Stimulated activated CD4-positive, alpha-beta T cell treated with anti-CD3 and anti-CD28 coated beads, Interleukin-2, amount 100 ng/mL, for 24 hours (primary cell): ENCODE measurements around the gene UBR3.
"Not testable (repeated sequence)": the region's sequence is repeated elsewhere in the genome, so short reads cannot be mapped to it uniquely, and the experiment has no call there.

Experiments
- DNase-seq, 2 donors: peaks; one replicate each; pipeline ENCODE4 v3.0.0-alpha.2; 2020

The UBR3 gene, protein sequence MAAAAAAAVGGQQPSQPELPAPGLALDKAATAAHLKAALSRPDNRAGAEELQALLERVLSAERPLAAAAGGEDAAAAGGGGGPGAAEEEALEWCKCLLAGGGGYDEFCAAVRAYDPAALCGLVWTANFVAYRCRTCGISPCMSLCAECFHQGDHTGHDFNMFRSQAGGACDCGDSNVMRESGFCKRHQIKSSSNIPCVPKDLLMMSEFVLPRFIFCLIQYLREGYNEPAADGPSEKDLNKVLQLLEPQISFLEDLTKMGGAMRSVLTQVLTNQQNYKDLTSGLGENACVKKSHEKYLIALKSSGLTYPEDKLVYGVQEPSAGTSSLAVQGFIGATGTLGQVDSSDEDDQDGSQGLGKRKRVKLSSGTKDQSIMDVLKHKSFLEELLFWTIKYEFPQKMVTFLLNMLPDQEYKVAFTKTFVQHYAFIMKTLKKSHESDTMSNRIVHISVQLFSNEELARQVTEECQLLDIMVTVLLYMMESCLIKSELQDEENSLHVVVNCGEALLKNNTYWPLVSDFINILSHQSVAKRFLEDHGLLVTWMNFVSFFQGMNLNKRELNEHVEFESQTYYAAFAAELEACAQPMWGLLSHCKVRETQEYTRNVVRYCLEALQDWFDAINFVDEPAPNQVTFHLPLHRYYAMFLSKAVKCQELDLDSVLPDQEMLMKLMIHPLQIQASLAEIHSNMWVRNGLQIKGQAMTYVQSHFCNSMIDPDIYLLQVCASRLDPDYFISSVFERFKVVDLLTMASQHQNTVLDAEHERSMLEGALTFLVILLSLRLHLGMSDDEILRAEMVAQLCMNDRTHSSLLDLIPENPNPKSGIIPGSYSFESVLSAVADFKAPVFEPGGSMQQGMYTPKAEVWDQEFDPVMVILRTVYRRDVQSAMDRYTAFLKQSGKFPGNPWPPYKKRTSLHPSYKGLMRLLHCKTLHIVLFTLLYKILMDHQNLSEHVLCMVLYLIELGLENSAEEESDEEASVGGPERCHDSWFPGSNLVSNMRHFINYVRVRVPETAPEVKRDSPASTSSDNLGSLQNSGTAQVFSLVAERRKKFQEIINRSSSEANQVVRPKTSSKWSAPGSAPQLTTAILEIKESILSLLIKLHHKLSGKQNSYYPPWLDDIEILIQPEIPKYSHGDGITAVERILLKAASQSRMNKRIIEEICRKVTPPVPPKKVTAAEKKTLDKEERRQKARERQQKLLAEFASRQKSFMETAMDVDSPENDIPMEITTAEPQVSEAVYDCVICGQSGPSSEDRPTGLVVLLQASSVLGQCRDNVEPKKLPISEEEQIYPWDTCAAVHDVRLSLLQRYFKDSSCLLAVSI (N-terminal part only)

DNA sequence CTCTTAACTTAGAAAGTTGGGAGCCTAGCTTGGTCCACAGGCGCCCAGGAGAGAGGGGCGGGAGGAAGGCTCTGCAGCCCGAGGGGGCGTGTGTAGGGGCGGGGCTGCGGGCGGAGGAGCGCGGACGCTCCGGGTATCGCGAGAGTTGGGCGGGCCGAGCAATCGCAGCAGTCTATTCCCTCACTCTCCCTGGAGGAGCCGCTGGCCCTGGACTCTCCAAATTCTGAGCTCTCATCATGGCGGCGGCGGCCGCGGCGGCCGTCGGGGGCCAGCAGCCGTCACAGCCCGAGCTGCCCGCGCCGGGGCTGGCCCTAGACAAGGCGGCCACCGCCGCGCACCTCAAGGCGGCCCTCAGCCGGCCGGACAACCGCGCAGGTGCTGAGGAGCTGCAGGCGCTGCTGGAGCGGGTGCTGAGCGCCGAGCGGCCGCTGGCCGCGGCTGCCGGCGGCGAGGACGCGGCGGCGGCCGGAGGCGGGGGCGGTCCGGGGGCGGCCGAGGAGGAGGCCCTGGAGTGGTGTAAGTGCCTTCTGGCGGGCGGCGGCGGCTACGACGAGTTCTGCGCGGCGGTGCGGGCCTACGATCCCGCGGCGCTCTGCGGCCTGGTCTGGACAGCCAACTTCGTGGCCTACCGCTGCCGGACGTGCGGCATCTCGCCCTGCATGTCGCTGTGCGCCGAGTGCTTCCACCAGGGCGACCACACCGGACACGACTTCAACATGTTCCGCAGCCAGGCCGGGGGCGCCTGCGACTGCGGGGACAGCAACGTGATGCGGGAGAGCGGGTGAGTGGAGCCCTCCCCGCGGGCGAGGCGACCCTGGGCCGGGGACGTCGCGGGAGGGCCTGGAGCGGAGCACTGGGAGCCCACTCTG is at the start of gene UBR3:
TSS of gene UBR3 (plus strand) at position 183 of the 869 bp plus-strand sequence. CDS start at position 237, 54 bp downstream.
- peak; percentile 92 to 95 for DNase-seq

DNA sequence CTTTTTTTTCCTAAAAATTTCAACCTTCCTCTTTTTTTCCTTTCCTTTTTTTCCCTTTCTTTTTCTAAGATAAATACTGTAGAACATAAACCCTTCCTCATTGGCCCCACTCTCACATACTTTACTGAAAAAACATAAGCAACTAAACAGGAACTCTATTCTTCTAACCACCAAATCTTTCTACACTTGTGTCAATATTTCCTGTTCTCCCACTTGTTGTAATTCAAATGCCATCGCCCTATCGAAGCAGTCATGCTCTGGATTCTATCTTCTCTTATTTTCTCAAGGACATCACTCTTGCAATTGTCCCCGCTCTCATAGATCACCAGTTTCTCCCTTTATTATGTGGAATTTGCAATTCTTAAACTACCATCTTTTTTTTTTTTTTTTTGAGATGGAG is 48.8 kb upstream of the UBR3 start:
- no peak for DNase-seq

DNA sequence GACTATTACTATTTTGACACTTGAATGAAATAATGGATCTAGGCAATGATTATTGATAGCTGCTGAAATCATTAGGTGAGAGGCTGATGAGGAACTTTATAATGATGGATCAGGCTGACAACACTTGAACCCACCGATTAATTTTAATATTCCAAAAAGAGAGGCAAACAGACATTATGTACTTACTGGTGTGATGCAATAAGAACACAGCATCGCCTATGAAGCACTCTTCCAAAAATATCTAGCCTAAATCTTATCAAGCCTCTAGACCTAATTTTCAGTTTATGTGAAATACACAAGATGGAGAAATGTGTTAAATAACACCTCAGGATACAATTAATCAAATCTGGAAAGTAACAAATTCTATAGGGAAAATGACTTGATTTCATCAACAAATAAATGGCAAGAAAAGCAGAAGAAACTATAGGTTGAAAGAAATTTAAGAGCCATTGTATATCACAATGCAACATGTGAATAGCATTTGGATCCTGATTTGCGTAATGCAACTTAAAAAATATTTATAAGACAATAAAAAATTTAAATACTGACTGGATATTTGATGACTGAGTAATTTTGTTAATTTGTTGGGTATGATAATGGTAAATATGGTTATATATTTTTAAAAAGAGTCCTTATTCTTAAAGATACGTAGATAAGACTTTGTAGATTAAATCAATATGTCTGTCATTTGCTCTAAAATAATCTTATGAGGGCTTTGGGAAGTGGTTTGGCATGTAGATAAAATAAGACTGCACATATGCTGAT is 45.8 kb upstream of the UBR3 start:
- no peak for DNase-seq

DNA sequence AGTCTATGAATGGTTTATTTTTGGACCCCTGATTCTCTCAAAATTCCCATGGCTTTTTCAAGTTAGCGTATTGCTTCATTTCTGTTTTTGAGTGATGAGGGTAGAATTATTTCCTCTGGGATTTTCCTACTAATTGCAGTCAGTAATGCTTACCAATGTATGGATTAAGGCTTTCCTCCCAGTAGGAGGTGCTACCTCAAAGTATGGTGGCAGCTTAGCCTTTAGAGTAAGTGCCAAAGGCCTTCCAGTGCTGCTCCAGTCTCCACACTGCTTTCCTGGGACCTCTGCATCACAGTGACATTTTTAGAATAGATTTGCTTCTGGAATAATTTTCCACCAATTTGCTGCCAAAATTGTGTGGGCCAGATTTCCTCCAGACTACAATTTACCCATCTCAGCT is 44.7 kb upstream of the UBR3 start:
- DNase-seq, result no peak

DNA sequence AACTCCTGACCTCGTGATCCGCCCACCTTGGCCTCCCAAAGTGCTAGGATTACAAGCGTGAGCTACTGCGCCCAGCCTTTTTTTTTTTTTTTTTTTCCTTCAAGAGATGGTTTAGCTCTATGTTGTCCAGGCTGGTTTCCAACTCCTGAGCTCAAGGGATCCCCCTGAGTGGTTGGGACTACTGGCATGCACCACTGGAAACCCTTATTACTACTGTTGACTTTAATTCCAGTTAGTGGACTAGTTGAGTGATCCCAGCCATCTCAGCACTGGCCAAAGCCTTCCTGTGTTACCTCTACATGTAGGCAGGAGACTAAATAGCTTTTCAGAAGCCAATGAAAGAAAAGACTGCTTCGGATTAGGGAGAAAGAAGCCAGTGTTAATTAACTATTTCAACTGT is 36.7 kb upstream of the UBR3 start:
- no peak for DNase-seq

DNA sequence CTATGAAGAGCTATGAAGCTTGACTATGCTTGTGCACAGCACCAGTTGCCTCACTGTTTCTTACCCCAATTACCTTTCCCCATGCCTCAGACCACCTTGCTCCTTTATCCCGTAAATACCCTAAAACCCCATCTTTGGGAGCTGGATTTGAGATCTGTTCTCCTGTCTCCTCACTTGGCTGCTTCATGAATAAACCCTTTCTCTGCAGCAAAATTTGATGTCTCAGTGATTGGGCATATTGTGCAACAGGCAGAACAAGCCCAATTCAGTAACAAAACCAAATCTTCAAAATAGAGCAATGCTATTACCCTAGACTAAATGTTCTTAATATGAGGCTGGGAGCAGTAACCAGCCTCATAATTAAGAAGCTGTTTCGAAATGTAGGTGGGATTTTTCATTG is 32.1 kb upstream of the UBR3 start:
- no peak for DNase-seq

DNA sequence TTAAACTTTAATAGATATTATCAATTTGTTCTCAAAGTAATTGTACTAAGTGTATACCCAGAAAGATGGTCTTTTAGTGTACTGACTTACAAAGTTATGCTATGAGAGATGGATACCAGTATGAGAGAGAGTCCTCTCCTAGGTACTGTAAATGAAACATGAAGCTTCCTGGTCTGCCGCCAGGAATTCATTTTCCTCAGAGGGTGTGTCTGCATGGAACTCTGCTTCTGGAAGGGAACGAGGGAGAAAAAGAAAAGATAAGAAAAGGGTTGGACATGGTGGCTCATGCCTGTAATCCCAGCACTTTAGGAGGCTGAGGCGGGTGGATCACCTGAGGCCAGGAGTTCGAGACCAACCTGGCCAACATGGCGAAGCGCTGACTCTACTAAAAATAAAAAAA is 30.8 kb upstream of the UBR3 start:
- DNase-seq, result no peak

DNA sequence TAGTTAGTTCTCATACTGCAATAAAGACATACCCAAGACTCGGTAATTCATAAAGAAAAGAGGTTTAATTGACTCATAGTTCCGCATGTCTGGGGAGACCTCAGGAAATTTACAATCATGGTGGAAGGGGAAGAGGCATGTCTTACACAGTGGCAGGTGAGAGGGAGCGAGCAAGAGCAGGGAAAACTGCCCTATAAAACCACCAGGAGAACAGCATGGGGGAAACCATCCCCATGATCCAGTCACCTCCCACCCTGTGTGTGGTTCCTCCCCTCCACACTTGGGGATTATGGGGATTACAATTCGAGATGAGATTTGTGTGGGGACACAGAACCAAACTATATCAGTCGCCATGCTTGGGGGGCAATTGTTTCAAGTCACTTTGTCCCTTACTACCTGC is 29.7 kb upstream of the UBR3 start:
- no peak for DNase-seq

DNA sequence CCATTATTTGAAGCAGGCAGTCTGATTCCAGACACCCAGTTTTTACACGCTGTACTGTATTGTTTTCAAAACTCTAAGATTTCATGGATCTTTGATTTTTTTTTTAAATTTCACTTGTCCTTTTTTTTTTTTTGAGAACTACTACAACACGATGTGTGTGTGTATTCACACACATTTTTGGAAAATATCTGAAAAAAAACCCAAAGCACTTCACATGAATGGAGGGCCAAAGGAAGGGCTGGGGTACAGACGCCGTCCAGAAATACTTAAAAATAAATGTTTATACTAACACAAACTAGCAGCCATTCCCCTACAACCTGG is 28.9 kb upstream of the UBR3 start:
- no peak for DNase-seq

DNA sequence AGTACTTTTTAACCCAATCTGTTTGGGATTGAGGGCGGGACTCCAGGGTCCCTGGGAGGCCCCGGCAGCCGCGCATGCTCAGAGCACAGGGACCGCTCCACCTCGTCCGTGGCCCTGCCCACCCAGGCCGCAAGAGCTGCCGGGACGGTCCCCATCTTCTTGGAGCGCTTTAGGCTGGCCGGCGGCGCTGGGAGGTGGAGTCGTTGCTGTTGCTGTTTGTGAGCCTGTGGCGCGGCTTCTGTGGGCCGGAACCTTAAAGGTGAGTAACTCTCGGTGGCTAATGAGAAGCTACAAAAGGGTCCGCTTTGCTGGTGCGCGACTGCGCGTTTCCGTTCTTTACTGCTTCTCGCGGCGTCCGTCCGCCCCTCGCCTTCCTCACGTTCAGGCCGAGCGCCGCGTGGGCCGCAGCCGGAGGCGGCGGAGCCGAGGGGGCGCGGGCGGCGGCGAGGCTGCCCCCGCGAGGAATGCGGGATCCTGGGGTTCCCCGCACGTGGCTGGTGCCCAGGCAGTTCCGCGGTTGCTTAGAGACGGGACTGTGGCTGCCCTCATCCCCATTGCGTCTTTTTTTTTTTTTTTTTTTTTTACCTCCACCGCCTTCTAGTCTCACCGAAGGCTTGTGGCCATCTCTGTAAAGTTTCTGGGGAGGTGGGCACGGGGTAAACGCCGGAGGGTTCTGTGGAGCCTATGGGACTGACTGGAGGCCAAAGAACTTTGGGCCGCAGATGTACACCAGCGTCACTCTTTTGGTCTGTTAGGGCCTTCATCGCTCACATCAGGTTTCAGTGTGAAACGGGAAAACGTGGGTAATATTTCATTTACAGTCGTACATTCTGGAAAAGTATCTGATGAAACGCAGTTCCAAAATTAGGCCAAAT is 28.3 kb upstream of the UBR3 start, which contains the start of gene SSB:
TSS of gene SSB (plus strand) at position 154 of the 875 bp plus-strand sequence. CDS start 2,090 bp downstream, outside the sequence.
- peak; percentile 96 to 97 for DNase-seq

DNA sequence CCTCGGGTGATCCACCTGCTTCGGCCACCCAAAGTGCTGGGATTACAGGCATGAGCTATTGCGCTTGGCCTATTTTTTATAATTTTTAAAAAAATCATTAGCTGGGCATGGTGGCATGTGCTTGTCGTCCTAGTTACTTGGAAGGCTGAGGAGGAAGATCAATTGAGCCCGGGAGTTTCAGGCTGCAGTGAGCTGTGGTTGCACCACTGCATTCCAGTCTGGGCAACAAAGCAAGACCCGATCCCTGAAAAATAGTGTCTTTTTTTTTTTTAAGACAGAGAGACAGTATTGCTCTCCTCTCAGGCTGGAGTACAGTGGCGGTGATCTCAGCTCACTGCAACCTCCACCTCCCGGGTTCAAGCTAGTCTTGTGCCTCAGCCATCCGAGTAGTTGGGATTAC is 23.8 kb upstream of the UBR3 start:
- DNase-seq, result no peak

DNA sequence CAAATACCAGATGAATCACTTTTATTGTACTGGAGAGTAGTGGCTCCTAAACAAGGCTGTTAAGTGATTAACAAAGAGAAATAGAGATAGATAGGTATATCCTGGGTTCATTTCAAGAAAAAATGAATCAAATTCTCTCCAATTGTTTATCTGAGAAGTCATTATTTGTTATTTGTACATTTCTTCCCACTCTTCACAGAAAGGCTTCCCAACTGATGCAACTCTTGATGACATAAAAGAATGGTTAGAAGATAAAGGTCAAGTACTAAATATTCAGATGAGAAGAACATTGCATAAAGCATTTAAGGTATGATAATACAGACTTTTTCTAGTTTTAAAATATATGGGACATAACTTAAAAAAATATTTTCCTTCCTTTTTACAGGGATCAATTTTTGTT is 20.7 kb upstream of the UBR3 start:
- DNase-seq, result no peak

DNA sequence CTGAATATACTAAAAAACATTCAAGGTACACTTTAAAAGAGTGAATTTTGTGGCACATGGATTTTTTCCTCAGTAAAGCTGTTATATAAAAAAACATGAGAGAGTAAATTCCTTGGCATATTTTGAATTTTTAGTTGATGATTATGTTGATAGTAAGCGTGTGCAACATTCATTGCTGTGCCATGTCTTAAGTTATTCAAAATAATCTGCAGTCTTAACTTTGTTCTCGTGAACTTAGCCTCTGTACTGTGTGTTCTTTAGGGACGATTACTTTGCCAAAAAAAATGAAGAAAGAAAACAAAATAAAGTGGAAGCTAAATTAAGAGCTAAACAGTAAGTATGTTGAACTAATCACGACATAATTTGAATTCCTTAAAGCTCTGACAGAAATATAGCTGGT is 19.0 kb upstream of the UBR3 start:
- no peak for DNase-seq

DNA sequence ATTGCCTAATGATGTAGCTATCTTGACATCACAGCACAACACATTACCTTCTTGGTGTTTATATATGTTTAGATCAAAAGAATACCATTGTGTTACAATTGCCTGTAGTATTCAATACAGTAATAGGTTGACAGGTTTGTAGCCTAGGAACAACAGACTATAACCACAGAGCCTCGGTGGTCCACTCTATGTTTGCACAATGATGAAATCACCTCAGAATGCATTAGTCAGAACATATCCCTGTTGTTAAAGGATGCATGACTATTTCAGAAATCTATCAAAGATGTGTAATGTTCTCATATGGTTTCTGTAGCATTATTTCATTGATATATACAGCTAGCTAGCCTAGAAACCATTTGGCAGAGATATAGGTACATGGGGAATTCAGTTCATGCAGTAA is 11.4 kb upstream of the UBR3 start:
- DNase-seq, result no peak

DNA sequence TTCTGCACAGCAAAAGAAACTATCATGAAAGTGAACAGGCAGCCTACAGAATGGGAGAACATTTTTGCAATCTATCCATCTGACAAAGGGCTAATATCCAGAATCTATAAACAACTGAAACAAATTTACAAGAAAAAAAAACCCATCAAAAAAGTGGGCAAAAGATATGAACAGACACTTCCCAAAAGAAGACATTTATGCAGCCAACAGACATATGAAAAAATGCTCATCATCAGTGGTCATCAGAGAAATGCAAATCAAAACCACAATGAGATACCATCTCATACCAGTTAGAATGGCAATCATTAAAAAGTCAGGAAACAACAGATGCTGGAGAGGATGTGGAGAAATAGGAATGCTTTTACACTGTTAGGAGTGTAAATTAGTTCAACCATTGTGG is 10.3 kb upstream of the UBR3 start:
- DNase-seq, result not testable (repeated sequence)

DNA sequence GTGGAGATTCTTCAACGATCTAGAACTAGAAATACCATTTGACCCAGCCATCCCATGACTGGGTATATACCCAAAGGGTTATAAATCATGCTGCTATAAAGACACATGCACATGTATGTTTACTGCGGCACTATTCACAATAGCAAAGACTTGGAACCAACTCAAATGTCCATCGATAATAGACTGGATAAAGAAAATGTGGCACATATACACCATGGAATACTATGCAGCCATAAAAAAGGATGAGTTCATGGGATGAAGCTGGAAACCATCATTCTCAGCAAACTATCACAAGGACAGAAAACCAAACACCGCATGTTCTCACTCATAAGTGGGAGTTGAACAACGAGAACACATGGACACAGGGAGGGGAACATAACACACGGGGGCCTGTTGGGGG is 9.9 kb upstream of the UBR3 start:
- not testable (repeated sequence) for DNase-seq

DNA sequence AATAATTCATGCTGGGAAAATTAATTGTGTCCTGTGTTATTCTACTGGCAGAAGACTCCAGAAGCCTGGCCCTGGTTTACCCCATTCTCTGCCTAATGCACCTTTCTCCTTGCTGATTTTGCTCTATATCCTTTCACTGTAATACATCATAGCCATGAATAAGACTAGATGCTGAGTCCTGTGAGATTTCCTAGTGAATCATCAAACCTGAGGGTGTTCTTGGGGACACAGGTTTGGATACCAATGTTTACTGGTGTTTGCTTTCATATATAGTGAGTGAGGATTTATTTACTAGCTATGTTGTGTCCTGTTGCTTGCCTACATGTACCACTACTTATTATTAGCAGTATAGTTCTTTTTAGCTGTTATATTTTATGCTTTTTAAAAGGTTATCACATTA is 9.0 kb upstream of the UBR3 start:
- DNase-seq, result no peak

DNA sequence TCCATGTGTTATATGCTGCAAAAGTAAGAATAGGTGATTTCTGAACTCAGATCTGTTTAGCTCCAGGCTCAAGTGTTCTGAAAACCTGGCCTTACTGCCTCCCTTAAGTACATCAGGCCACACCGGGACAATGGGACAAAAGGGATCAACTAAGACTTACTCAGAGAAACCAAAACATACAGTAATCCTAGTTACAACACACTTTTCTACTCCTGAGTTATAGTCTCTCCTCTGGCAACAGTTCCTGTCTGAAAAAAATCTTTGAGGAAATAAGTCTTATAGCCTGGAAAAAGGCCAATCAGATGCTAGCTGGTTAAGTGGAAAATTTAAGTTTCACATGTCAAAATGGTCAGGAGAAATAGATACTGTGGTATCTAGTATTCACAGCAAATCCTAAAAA is 8.1 kb upstream of the UBR3 start:
- no peak for DNase-seq

DNA sequence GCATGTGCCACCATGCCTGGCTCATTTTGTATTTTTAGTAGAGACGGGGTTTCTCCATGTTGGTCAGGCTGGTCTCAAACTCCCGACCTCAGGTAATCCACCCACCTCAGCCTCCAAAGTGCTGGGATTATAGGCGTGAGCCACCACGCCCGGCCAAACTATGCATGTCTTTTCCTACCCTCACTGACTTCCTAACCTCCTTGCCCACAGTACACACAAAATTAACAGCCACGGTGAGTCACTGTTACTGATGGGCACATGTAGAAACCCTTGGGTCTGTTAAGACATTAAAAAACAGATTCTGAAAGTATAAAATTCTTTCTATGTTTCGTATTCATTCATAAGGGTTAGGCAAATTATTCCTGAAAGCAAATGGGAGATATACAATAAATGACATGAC is 7.2 kb upstream of the UBR3 start:
- DNase-seq, result not testable (repeated sequence)

DNA sequence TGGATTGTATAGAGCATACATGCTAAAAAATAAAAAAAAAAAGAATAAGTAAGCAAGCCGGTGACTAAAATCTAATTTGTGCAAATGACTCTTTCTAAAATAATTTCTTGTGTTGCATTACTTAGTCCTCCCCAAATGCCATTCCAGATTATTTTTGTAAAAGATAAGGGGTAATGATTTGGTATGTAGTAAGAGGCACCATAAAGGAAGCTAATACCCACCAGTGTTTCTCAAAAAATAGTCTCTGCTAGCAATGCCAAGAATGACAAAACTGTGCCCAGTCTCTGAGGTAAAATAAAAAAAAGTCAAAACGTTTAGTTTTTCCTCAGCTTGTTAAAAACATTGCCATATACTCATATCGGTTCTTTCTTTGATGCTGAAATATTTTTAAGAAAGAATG is 5.2 kb upstream of the UBR3 start:
- no peak for DNase-seq
